SK-N-SH (cell line): ENCODE data around the gene TANC1.

ENCODE experiments used
- CTCF ChIP-seq: fragments of 200-600 bp; sonication (generic); IDR thresholded peaks from 2 replicates; pipeline ENCODE4 v1.6.1; 2017; ENCODE audit warnings: antibody characterized with exemption, mild to moderate bottlenecking, moderate library complexity
- NRF1 ChIP-seq: IDR thresholded peaks from 2 replicates; pipeline ENCODE4 v1.6.1; 2012; ENCODE audit warnings: low read depth, mild to moderate bottlenecking, low read length
- POLR2AphosphoS5 ChIP-seq: IDR thresholded peaks from 2 replicates; pipeline ENCODE4 v1.6.1; 2012; ENCODE audit warnings: low read depth, low read length
- TAF1 ChIP-seq: IDR thresholded peaks from 2 replicates; pipeline ENCODE4 v1.6.1; 2012; ENCODE audit warnings: low read depth, mild to moderate bottlenecking, low read length, moderate library complexity, borderline replicate concordance

DNA sequence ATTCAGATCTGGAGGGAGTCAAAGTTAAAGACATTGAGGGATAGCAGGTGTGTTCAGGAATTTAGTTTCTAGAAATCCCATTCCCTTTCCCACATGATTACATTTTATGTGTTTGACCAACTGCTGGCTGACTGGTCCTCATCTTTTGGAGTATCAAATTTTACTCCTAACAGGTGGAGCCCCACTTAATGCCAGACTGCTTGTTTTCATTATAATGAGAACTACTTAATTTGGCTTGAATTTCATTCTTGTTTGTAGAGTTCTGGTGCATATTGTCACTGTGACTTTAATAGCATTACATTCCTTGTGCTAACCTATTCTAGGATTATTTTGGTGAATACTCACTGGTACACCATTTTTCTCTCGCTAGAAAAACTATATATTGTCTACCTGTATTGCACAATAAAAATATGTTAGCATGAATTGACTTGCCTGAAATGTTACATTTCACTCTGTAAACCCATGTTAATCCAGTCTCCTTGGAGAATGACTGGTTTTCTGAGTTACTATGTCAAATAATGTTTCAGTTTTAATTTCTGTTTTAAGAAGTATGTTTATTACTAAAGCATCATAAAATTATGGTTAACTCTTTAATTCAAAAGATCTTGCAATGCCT is 98.2 kb downstream of the TANC1 start:
- no peak for TF ChIP-seq CTCF
- no peak for TF ChIP-seq TAF1
- no peak for TF ChIP-seq NRF1
- TF ChIP-seq POLR2AphosphoS5, result no peak
